ENCODE data around the gene MLLT6. TPM values are rescaled to one million over a fixed set of nuclear protein-coding genes. Genes with fewer than 3 reads are reported as not detected.

Gene MLLT6
- polyA plus RNA-seq, 3 donors, result 0.72 to 55.4 (median 0.82) TPM

GRCh38 chr17:38751144-38751807 lies 46.2 kb downstream of the MLLT6 start:
- H3K4me3 Mint-ChIP-seq, result peak overlapping the region; percentile 94 to 98
- DNase-seq, result no peak
- peak overlapping the region; percentile 75 for H2AFZ ChIP-seq (ENCODE audit: insufficient read depth, low read depth, low read length, poor library complexity, severe bottlenecking)
- peaks cover 22 to 29% of the 10 kb centered on the region in 2 donors for H3K36me3 Mint-ChIP-seq
- peaks cover 0 to 20% (median 4%) of the 10 kb centered on the region in 7 donors for H3K9me3 Mint-ChIP-seq
- H3K27ac ChIP-seq (ENCODE audit: low read depth in 1 of 2, low read length in 2 of 2), result peak overlapping the region; percentile 97 to 98
- H3K4me1 Mint-ChIP-seq, result peaks cover 59% of the 10 kb centered on the region
- intact Hi-C loops (cut with micrococcal nuclease), result loop anchor here (5.0 to 10.0 kb wide), 2 partner anchors 54 to 74 kb away; no protein-coding TSS in a partner anchor
- peaks cover 23% of the 10 kb centered on the region for H4K20me1 ChIP-seq (ENCODE audit: insufficient read depth, low read length)
- H3K9ac ChIP-seq (ENCODE audit: insufficient read depth, low read length, poor library complexity, severe bottlenecking), result peak overlapping the region; percentile 82
- H3K36me3 ChIP-seq (replicated peaks in 1 of 2; ENCODE audit: control insufficient read depth in 1 of 2, insufficient read depth in 2 of 2, low read length in 2 of 2), result peaks cover 17 to 20% of the 10 kb centered on the region in 2 donors
- no peaks in the 10 kb centered on the region for H3K9me3 ChIP-seq (replicated peaks in 1 of 2; ENCODE audit: control insufficient read depth in 1 of 2, insufficient read depth in 1 of 2, low read length in 2 of 2)
- peaks cover 33 to 50% (median 41%) of the 10 kb centered on the region in 3 donors for H3K27me3 Mint-ChIP-seq (ENCODE audit: low read depth in 3 of 3)
- H3K4me2 ChIP-seq (replicated peaks; ENCODE audit: extremely low read depth, low read length, poor library complexity, severe bottlenecking), result peak overlapping the region; percentile 94
- peaks cover 65 to 72% of the 10 kb centered on the region in 2 donors for H3K4me1 ChIP-seq (ENCODE audit: control insufficient read depth in 1 of 2, insufficient read depth in 2 of 2, low read length in 2 of 2)
- peaks cover 34% of the 10 kb centered on the region for H3K79me2 ChIP-seq (ENCODE audit: insufficient read depth, low read length)
- no peak for TF ChIP-seq CTCF (IDR thresholded peaks at IDR 0.05)
- 6% methylated on average over 3 of the region's 10 CpGs for WGBS (ENCODE audit: insufficient coverage)
- H3K27ac Mint-ChIP-seq, result peak overlapping the region; percentile 11 to 100 (median 98)
- peaks cover 21 to 46% of the 10 kb centered on the region in 2 donors for H3K27me3 ChIP-seq (ENCODE audit: control insufficient read depth in 2 of 2, insufficient read depth in 2 of 2, low read length in 2 of 2)
- H3K4me3 ChIP-seq (replicated peaks in 1 of 3; ENCODE audit: low read depth in 2 of 3, low read length in 3 of 3), result peak overlapping the region; percentile 38 to 99 (median 98)

GRCh38 chr17:38751808-38752307 lies 46.8 kb downstream of the MLLT6 start:
- peak; percentile 76 to 78 (median 77) for DNase-seq
- peak overlapping the region; percentile 82 for H3K9ac ChIP-seq (ENCODE audit: insufficient read depth, low read length, poor library complexity, severe bottlenecking)
- peaks cover 0 to 15% (median 1%) of the 10 kb centered on the region in 7 donors for H3K9me3 Mint-ChIP-seq
- H3K4me2 ChIP-seq (replicated peaks; ENCODE audit: extremely low read depth, low read length, poor library complexity, severe bottlenecking), result peak overlapping the region; percentile 94
- peaks cover 28% of the 10 kb centered on the region for H4K20me1 ChIP-seq (ENCODE audit: insufficient read depth, low read length)
- peaks cover 15 to 41% of the 10 kb centered on the region in 2 donors for H3K27me3 ChIP-seq (ENCODE audit: control insufficient read depth in 2 of 2, insufficient read depth in 2 of 2, low read length in 2 of 2)
- H2AFZ ChIP-seq (ENCODE audit: insufficient read depth, low read depth, low read length, poor library complexity, severe bottlenecking), result peak overlapping the region; percentile 75
- WGBS (ENCODE audit: insufficient coverage), result under 1% methylated on average over 37 of the region's 44 CpGs
- H3K36me3 Mint-ChIP-seq, result peaks cover 22 to 33% of the 10 kb centered on the region in 2 donors
- peak overlapping the region; percentile 96 to 100 (median 99) for H3K27ac Mint-ChIP-seq
- peaks cover 53% of the 10 kb centered on the region for H3K4me1 Mint-ChIP-seq
- H3K4me3 Mint-ChIP-seq, result peak overlapping the region; percentile 94 to 98
- H3K36me3 ChIP-seq (replicated peaks in 1 of 2; ENCODE audit: control insufficient read depth in 1 of 2, insufficient read depth in 2 of 2, low read length in 2 of 2), result peaks cover 23 to 25% of the 10 kb centered on the region in 2 donors
- intact Hi-C loops (cut with micrococcal nuclease), result loop anchor here (1.0 to 10.0 kb wide), 4 partner anchors 22 to 75 kb away; partner anchors contain the start of gene CISD3 (in 1 of the 2)
- H3K27ac ChIP-seq (ENCODE audit: low read depth in 1 of 2, low read length in 2 of 2), result peak overlapping the region; percentile 97 to 98
- peak overlapping the region; percentile 38 to 99 (median 98) for H3K4me3 ChIP-seq (replicated peaks in 1 of 3; ENCODE audit: low read depth in 2 of 3, low read length in 3 of 3)
- H3K4me1 ChIP-seq (ENCODE audit: control insufficient read depth in 1 of 2, insufficient read depth in 2 of 2, low read length in 2 of 2), result peaks cover 60 to 66% of the 10 kb centered on the region in 2 donors
- peaks cover 27 to 44% (median 36%) of the 10 kb centered on the region in 3 donors for H3K27me3 Mint-ChIP-seq (ENCODE audit: low read depth in 3 of 3)
- H3K79me2 ChIP-seq (ENCODE audit: insufficient read depth, low read length), result peaks cover 40% of the 10 kb centered on the region
- H3K9me3 ChIP-seq (replicated peaks in 1 of 2; ENCODE audit: control insufficient read depth in 1 of 2, insufficient read depth in 1 of 2, low read length in 2 of 2), result no peaks in the 10 kb centered on the region
- TF ChIP-seq CTCF (IDR thresholded peaks at IDR 0.05), result no peak
